ENCODE measurements around the gene B4GALT5. TPM values are rescaled to one million over a fixed set of nuclear protein-coding genes. Genes with fewer than 3 reads are reported as not detected.
A peak's percentile ranks its signal among the peaks of the same experiment; 100 is the strongest.

The B4GALT5 gene
- total RNA-seq, 3 donors from 2014 or later = 52.4 to 65.1 (median 60.2) TPM

- Histone ChIP-seq H3K36me3 (ENCODE audit: low read depth) (no peaks in the 10 kb centered on the region), H3K4me3 (no peak overlapping the region), H3K4me1 (ENCODE audit: low read depth) (peaks cover 16% of the 10 kb centered on the region), H3K9me3 (no peaks in the 10 kb centered on the region)
- intact Hi-C loops (cut with DNase I, micrococcal nuclease) = loop anchor here in 1 of 2 donors (10.0 kb wide), 1 partner anchor 234 kb away; no protein-coding TSS in a partner anchor
- DNase-seq (peak; percentile 86 to 92 (median 87)), ATAC-seq (peak; percentile 92)
- TF ChIP-seq, protein P1, sequence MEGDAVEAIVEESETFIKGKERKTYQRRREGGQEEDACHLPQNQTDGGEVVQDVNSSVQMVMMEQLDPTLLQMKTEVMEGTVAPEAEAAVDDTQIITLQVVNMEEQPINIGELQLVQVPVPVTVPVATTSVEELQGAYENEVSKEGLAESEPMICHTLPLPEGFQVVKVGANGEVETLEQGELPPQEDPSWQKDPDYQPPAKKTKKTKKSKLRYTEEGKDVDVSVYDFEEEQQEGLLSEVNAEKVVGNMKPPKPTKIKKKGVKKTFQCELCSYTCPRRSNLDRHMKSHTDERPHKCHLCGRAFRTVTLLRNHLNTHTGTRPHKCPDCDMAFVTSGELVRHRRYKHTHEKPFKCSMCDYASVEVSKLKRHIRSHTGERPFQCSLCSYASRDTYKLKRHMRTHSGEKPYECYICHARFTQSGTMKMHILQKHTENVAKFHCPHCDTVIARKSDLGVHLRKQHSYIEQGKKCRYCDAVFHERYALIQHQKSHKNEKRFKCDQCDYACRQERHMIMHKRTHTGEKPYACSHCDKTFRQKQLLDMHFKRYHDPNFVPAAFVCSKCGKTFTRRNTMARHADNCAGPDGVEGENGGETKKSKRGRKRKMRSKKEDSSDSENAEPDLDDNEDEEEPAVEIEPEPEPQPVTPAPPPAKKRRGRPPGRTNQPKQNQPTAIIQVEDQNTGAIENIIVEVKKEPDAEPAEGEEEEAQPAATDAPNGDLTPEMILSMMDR (IDR thresholded peaks at IDR 0.05) = peak; percentile 100
These were observed 102.8 kb downstream of the B4GALT5 start for GRCh38 chr20:49610691-49611538.

DNA sequence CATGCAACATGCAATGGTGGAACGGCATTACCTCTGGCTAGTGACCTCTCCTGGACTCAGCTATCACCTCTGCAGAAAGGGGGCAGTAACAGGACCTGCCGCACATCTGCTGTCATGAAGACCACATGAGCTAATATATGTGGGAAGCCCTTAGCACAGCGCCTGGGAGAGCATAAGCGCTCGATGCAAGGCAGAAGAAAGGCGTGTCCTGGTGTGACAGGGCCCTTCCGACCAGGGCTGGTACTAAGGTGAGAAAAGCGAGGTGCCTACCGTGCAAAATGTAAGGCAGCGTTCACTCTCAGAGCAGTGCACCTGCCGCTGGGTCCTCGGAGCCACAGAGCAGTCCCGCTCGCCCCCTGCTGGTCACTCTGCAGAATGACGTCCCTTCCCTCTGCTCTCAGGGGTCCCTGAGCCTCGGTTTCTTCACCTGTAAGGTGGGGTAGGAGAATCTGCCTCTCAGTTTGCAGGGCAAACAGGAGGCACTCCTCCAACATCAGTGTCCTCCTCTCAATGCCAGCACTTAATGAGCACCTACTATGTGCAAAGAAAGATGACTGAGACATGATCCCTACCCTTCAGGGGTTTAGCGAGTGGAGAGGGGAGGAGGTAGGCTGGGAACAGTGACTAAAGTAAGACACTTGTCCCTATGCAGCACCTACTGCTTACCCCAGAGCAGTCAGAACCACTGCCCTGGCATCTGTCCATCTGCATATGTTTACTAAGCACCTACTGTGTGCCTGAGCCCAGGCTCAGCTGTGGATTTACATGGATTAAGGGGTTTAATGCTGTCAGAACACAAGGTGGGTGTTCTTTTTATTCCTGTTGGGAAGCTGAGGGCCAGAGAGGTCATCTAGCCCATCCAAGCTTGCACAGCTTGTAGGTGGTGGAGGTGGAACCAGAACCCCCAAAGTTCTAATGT is 104.7 kb downstream of the B4GALT5 start:
- ATAC-seq (peak; percentile 79), DNase-seq (peak; percentile 69 to 76 (median 73))
- no peaks in the 10 kb centered on the region for H3K36me3 ChIP-seq (ENCODE audit: low read depth)
- TF ChIP-seq, protein P1 (IDR thresholded peaks at IDR 0.05) = peak; percentile 88
- H3K4me1 ChIP-seq (ENCODE audit: low read depth) = peaks cover 16% of the 10 kb centered on the region
- intact Hi-C loops (cut with DNase I, micrococcal nuclease) = loop anchor here (5.0 to 10.0 kb wide), 3 partner anchors 67 to 284 kb away; no protein-coding TSS in a partner anchor
- no peaks in the 10 kb centered on the region for H3K9me3 ChIP-seq
- H3K4me3 ChIP-seq = no peak overlapping the region

- no peak for DNase-seq
- H3K9me3 ChIP-seq = no peaks in the 10 kb centered on the region
- no peak for ATAC-seq
- no peak overlapping the region for H3K4me3 ChIP-seq
- TF ChIP-seq, protein P1 (IDR thresholded peaks at IDR 0.05) = no peak
- H3K4me1 ChIP-seq (ENCODE audit: low read depth) = peaks cover 16% of the 10 kb centered on the region
- intact Hi-C loops (cut with DNase I, micrococcal nuclease) = loop anchor here (5.0 to 10.0 kb wide), 3 partner anchors 65 to 283 kb away; no protein-coding TSS in a partner anchor
- H3K36me3 ChIP-seq (ENCODE audit: low read depth) = no peaks in the 10 kb centered on the region
These were observed 106.1 kb downstream of the B4GALT5 start for GRCh38 chr20:49607568-49607967.

GRCh38 chr20:49603209-49603627 is 110.5 kb downstream of the B4GALT5 start:
- TF ChIP-seq, protein P1 (IDR thresholded peaks at IDR 0.05) = no peak
- ATAC-seq = no peak
- H3K36me3 ChIP-seq (ENCODE audit: low read depth) = no peaks in the 10 kb centered on the region
- intact Hi-C loops (cut with DNase I, micrococcal nuclease) = loop anchor here in 1 of 2 donors (10.0 kb wide), 1 partner anchor 278 kb away; no protein-coding TSS in a partner anchor
- no peaks in the 10 kb centered on the region for H3K4me1 ChIP-seq (ENCODE audit: low read depth)
- H3K9me3 ChIP-seq = no peaks in the 10 kb centered on the region
- no peak for DNase-seq
- no peak overlapping the region for H3K4me3 ChIP-seq

Data from mucosa of descending colon (tissue), 3 donors.